ENCODE results near the gene CMTM7. TPM values are rescaled to one million over a fixed set of nuclear protein-coding genes. Genes with fewer than 3 reads are reported as not detected.
"Not testable (repeated sequence)": the region's sequence is repeated elsewhere in the genome, so short reads cannot be mapped to it uniquely, and the experiment has no call there.

The CMTM7 gene
- total RNA-seq, 2 donors from 2014 or later: 8.0 to 10.2 TPM

- intact Hi-C loops (cut with DNase I): loop anchor here (2.0 to 5.0 kb wide), 4 partner anchors 87 to 292 kb away; no protein-coding TSS in a partner anchor
- DNase-seq (no peak), ATAC-seq (no peak)
These were observed 77.7 kb downstream of the CMTM7 start for GRCh38 chr3:32469151-32469874.

- DNase-seq: no peak
- intact Hi-C loops (cut with DNase I): no loop called here
These were observed 78.7 kb downstream of the CMTM7 start for GRCh38 chr3:32470362-32470761.

GRCh38 chr3:32471246-32471645, 79.6 kb downstream of the CMTM7 start:
- DNase-seq (no peak), ATAC-seq (no peak)
- intact Hi-C loops (cut with DNase I): no loop called here

More at GRCh38 chr3:32470362-32470761, 78.7 kb downstream of the CMTM7 start:
- ATAC-seq: no peak

- DNase-seq; intact Hi-C loops (cut with DNase I); ATAC-seq: not testable (repeated sequence)
These were observed 80.5 kb downstream of the CMTM7 start for GRCh38 chr3:32472151-32472550.

GRCh38 chr3:32474201-32474600, 82.5 kb downstream of the CMTM7 start:
- intact Hi-C loops (cut with DNase I): no loop called here
- no peak for ATAC-seq
- no peak for DNase-seq

- intact Hi-C loops (cut with DNase I): no loop called here
- no peak for DNase-seq
- ATAC-seq: no peak
These were observed 89.0 kb downstream of the CMTM7 start for GRCh38 chr3:32480604-32481003.

- intact Hi-C loops (cut with DNase I): no loop called here
- ATAC-seq: no peak
- DNase-seq: no peak
These were observed 90.4 kb downstream of the CMTM7 start for GRCh38 chr3:32481791-32482631.

GRCh38 chr3:32482693-32483092, 91.0 kb downstream of the CMTM7 start:
- intact Hi-C loops (cut with DNase I): no loop called here
- no peak for DNase-seq
- no peak for ATAC-seq

- intact Hi-C loops (cut with DNase I): no loop called here
- no peak for DNase-seq
- no peak for ATAC-seq
These were observed 92.1 kb downstream of the CMTM7 start for GRCh38 chr3:32483772-32484171.

GRCh38 chr3:32484436-32484835, 92.8 kb downstream of the CMTM7 start:
- no peak for DNase-seq
- no peak for ATAC-seq
- intact Hi-C loops (cut with DNase I): no loop called here

GRCh38 chr3:32487781-32488473, 96.3 kb downstream of the CMTM7 start:
- intact Hi-C loops (cut with DNase I): no loop called here
- DNase-seq (no peak), ATAC-seq (no peak)

- ATAC-seq (peak in 1 of 2 donors; percentile 38), DNase-seq (no peak)
- intact Hi-C loops (cut with DNase I): no loop called here
These were observed 96.9 kb downstream of the CMTM7 start for GRCh38 chr3:32488474-32489008.

- ATAC-seq (peak in 1 of 2 donors; percentile 24), DNase-seq (no peak)
- intact Hi-C loops (cut with DNase I): no loop called here
These were observed 101.2 kb downstream of the CMTM7 start for GRCh38 chr3:32492684-32493436.

- DNase-seq (no peak), ATAC-seq (peak in 1 of 2 donors; percentile 47)
- intact Hi-C loops (cut with DNase I): no loop called here
These were observed 102.1 kb downstream of the CMTM7 start for GRCh38 chr3:32493437-32494414.

- ATAC-seq: no peak
- intact Hi-C loops (cut with DNase I): no loop called here
- DNase-seq: no peak
These were observed 103.4 kb downstream of the CMTM7 start for GRCh38 chr3:32495085-32495484.

- intact Hi-C loops (cut with DNase I): no loop called here
- no peak for ATAC-seq
- no peak for DNase-seq
These were observed 104.0 kb downstream of the CMTM7 start for GRCh38 chr3:32495609-32496008.

GRCh38 chr3:32498252-32498651, 106.6 kb downstream of the CMTM7 start:
- intact Hi-C loops (cut with DNase I): no loop called here
- no peak for ATAC-seq
- DNase-seq: no peak

- intact Hi-C loops (cut with DNase I): no loop called here
- DNase-seq (no peak), ATAC-seq (no peak)
These were observed 107.3 kb downstream of the CMTM7 start for GRCh38 chr3:32498992-32499391.
